ENCODE results near the gene RFX1. TPM values are rescaled to one million over a fixed set of nuclear protein-coding genes. Genes with fewer than 3 reads are reported as not detected.
"Not testable (repeated sequence)": the region's sequence is repeated elsewhere in the genome, so short reads cannot be mapped to it uniquely, and the experiment has no call there.

The RFX1 gene
- total and polyA plus RNA-seq, 9 of the 15 experiments (the other 6 are each of a cell fraction or from before 2014, with no cell fraction given): 0.14 to 19.3 (median 1.2) TPM

GRCh38 chr19:13922118-13922517, 84.0 kb downstream of the RFX1 start:
- DNase-seq (ENCODE audit: extremely low read depth in 1 of 4, low spot score in 3 of 4): peak in 1 of 4 experiments; percentile 3
- H3K9ac ChIP-seq (ENCODE audit: insufficient read depth in 1 of 2, low read depth in 2 of 2, low read length in 2 of 2); H3K4me2 ChIP-seq (ENCODE audit: insufficient read depth, low read length); H3K9me3 ChIP-seq (replicated peaks; ENCODE audit: control insufficient read depth, insufficient read depth, low read depth, low read length); BruUV-seq (replicated peaks); H3K4me3 ChIP-seq; intact Hi-C loops (cut with micrococcal nuclease); H3K27me3 ChIP-seq (ENCODE audit: control insufficient read depth in 2 of 2, insufficient read depth in 2 of 2, low read length in 2 of 2); H4K20me1 ChIP-seq (replicated peaks; ENCODE audit: control insufficient read depth, insufficient read depth, low read length); H3K27ac ChIP-seq (ENCODE audit: extremely low read depth, low read depth, low read length); CTCF ChIA-PET (ENCODE audit: low intra/inter-chr PET ratio); H3K79me2 ChIP-seq (ENCODE audit: control insufficient read depth, insufficient read depth, low read length); H3K9me1 ChIP-seq (ENCODE audit: control insufficient read depth, insufficient read depth, low read length); ATAC-seq; in situ Hi-C loops (cut with MboI); H2AFZ ChIP-seq (ENCODE audit: low read depth, low read length); FAIRE-seq: not testable (repeated sequence)
- POLR2A ChIA-PET: interaction anchor here (0.8 to 4.3 kb wide), 3 partner anchors 11 to 87 kb away, joined by 3 to 21 read pairs (median 13); no protein-coding TSS in a partner anchor
- WGBS (ENCODE audit: insufficient coverage, low coverage, missing lambda C conversion rate): 79% methylated on average over 5 of the region's 6 CpGs
- H3K4me1 ChIP-seq (replicated peaks in 1 of 2; ENCODE audit: control insufficient read depth in 2 of 2, insufficient read depth in 2 of 2, low read length in 2 of 2): peaks cover 0 to 17% of the 10 kb centered on the region in 2 experiments; a peak in 2 of 5 replicates
- peak; percentile 77 for TF ChIP-seq ZNF121 (CRISPR knock-in tag; conservative IDR thresholded peaks at IDR 0.05)
- 0 out of 2 replicates have a peak, but pooled peaks have one; percentile 37 for TF ChIP-seq BCOR (IDR thresholded peaks at IDR 0.05)
- peaks cover 67% of the 10 kb centered on the region for H3K36me3 ChIP-seq (ENCODE audit: control insufficient read depth, insufficient read depth, low read length)

- Histone ChIP-seq H3K9ac (ENCODE audit: insufficient read depth in 1 of 2, low read depth in 2 of 2, low read length in 2 of 2) (no peak overlapping the region), H3K27ac (ENCODE audit: extremely low read depth, low read depth, low read length) (peak overlapping the region; percentile 55), H3K36me3 (ENCODE audit: control insufficient read depth, insufficient read depth, low read length) (peaks cover 62% of the 10 kb centered on the region), H4K20me1 (replicated peaks; ENCODE audit: control insufficient read depth, insufficient read depth, low read length) (no peaks in the 10 kb centered on the region), H3K4me1 (replicated peaks in 1 of 2; ENCODE audit: control insufficient read depth in 2 of 2, insufficient read depth in 2 of 2, low read length in 2 of 2) (peaks cover 0 to 13% of the 10 kb centered on the region in 2 experiments; a peak in 1 of 5 replicates), H3K9me3 (replicated peaks; ENCODE audit: control insufficient read depth, insufficient read depth, low read depth, low read length) (peaks cover 6% of the 10 kb centered on the region), H3K79me2 (ENCODE audit: control insufficient read depth, insufficient read depth, low read length) (no peaks in the 10 kb centered on the region), H3K27me3 (ENCODE audit: control insufficient read depth in 2 of 2, insufficient read depth in 2 of 2, low read length in 2 of 2) (no peaks in the 10 kb centered on the region; a peak in 1 of 5 replicates), H3K4me3 (no peak overlapping the region), H3K9me1 (ENCODE audit: control insufficient read depth, insufficient read depth, low read length) (peaks cover 3% of the 10 kb centered on the region), H3K4me2 (ENCODE audit: insufficient read depth, low read length) (peak overlapping the region; percentile 20), H2AFZ (ENCODE audit: low read depth, low read length) (peak overlapping the region; percentile 78)
- intact Hi-C loops (cut with micrococcal nuclease): no loop called here
- FAIRE-seq (peak; percentile 99), ATAC-seq (peak; percentile 98), DNase-seq (ENCODE audit: extremely low read depth in 1 of 4, low spot score in 3 of 4) (peak; percentile 74 to 80 (median 78))
- ChIA-PET POLR2A (interaction anchor here (0.5 to 4.3 kb wide), 6 partner anchors 11 to 324 kb away, joined by 3 to 21 read pairs (median 4); no protein-coding TSS in a partner anchor), CTCF (ENCODE audit: low intra/inter-chr PET ratio) (no interaction called here)
- no TSS peak for BruUV-seq (replicated peaks)
- WGBS (ENCODE audit: insufficient coverage, low coverage, missing lambda C conversion rate): 55% methylated on average over 2 of the region's 2 CpGs
- in situ Hi-C loops (cut with MboI): no loop called here
- peak; percentile 84 for TF ChIP-seq CREM (IDR thresholded peaks at IDR 0.05; ENCODE audit: low read depth)
- TF ChIP-seq RBM25 (IDR thresholded peaks at IDR 0.05; ENCODE audit: low read depth, low read length, severe bottlenecking): peak; percentile 22
- TF ChIP-seq FOS (IDR thresholded peaks at IDR 0.05; ENCODE audit: extremely low read depth, insufficient read length): peak; percentile 63
- TF ChIP-seq HDAC6 (IDR thresholded peaks at IDR 0.05; ENCODE audit: low read depth, low read length): no peak
- TF ChIP-seq RBM39 (optimal IDR thresholded peaks at IDR 0.05; ENCODE audit: low read depth, low read length): no peak
- TF ChIP-seq VEZF1 (CRISPR knock-in tag; IDR thresholded peaks at IDR 0.05): 0 out of 2 replicates have a peak, but pooled peaks have one; percentile 12
- peak; percentile 53; the same call in 1 of the 2 replicates for TF ChIP-seq CREB1 (IDR thresholded peaks at IDR 0.05)
- peak; percentile 78 for TF ChIP-seq CREB1 (CRISPR knock-in tag; IDR thresholded peaks at IDR 0.05)
- 0 out of 4 replicates have a peak, but pooled peaks of 1 of the 2 experiments have one; percentile 25 for TF ChIP-seq FOXK2 (conservative IDR thresholded peaks at IDR 0.05 in 1 of 2, IDR thresholded peaks at IDR 0.05 in 1 of 2; ENCODE audit: low read depth in 2 of 2)
Measured at GRCh38 chr19:13920940-13921747, 85.0 kb downstream of the RFX1 start.
